GM19023 (cell line): ENCODE measurements around the gene NUDT17.

Experiments
- ATAC-seq: cut with Tn5 transposase; IDR thresholded peaks from one replicate; pipeline ENCODE4 v1.9.1; 2021; ENCODE audit warnings: mild to moderate bottlenecking, moderate library complexity; ENCODE audit not compliant: unreplicated experiment

Gene NUDT17

DNA sequence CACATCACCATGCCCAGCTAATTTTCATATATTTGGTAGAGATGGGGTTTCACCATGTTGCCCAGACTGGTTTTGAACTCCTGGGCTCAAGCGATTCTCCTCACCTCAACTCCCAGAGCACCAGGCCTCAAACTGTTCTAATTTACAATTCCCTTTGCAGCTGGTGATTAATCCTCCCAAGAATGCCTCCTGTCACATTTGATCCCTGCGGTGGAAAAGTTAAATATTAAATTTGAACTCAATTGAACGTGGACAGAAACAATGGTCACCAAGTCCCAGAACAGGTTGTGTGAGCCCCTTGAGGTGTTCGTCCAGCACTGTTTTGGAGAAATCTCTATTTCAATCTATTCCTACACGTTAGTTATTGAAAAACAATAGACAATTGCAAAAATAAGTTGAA lies 42.2 kb downstream of the NUDT17 start:
- ATAC-seq, result no peak

DNA sequence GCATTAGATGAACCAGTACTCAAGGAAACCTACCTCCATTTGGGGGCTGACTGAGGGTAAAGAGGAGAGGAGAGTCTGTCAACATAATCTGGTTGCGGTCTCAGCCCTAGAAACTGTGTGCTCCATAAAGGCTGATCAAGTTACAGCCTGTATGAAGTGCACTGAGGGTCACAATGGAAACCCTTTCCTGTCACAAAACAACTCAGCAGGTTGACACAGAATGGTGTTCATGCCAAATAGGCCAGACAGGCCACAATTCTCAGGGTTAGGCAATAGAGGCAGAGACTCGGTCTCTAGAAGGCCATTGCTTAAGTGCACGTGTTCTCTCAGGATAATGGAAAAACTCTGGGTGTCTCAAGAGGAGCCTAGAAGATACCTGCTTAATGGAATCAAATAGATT lies 44.3 kb downstream of the NUDT17 start:
- ATAC-seq, result no peak

DNA sequence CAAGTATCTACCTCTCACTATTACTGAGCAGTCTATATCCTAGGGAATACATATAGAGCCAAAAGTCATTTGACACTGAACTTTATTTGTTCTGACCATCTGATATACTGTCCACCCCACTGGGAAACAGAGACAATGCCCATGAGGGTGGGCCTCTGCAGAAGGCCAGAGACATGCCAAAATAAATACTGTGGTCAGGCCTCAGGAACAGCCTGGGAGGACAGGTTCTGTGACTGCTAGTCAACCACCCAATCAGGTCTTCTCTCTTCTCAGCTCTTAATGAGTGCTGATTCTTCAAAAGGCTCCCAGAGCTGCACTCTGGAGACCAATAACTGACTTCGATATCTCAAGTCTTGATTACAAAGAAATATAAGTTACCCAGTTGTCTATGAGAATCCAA lies 45.7 kb downstream of the NUDT17 start:
- no peak for ATAC-seq

DNA sequence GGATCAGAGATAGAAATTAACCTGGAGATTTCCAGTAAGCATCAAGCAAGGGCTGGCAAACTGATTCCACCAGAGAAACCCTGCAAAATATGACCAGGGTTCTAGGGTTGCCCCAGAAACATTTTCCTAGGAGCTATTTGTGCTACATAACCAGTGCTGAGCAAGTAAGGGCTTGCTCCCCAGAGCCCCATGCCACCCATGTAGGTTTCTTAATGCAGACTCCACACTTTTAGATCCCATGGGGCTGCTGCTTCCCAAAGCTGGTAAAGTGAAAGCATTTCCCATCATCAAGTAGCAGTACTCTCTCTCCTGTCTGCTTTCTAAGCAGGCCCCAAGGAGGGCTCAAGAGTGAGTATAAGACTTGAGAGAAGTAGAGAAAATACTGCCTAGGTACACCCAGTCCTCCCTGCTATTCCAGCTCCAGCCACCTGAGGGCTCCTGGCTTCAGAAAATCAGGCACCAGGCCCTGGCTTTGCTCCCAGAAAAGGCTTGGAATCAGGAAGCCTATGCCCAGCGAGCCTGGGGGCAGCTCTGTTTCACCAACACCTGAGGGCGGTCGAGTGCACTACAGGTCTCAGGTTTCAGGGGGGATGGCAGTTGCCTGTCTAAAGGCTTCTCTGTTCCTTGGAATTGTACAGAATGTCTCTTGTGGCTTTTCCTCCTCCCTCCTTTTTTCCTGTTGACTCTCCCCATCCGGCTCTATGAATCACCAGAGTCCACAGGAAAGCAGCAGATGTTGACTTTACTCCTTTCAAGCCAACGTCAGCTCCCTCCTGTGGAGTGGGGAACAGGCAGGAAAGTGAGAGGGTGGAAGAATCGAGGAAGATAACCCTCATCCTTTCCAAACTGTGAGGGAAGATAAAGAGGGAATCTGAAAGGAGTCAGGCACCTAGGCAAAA lies 46.4 kb downstream of the NUDT17 start:
- no peak for ATAC-seq

DNA sequence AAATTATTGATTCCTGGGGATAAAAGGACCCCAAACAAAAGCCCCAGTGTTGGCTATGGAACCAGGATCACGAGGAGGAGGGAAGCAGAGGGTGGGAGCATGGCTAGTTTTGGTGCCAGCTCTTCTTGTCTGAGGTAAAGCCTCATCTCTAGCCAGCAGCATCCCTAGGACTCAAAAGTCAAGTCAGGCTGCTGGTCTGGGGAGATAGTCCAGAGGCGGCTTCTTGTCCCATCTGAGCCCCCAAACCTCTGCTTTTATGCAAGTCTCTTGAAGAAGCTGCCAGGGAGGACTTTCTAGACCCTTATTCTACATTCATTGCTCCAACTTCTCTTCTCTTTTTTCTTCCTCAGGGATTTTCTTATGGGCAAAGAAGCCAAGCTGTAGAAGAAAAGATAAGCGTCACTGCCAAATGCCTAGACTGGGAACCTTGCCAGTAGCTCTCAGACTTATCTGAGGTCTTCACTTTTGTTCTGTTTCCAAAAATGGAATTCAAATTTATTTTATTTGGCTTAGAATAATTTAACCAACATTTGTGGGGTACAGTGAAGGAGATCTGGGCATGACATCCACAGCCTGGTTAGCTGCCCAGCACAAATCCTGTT lies 47.2 kb downstream of the NUDT17 start:
- ATAC-seq, result no peak

DNA sequence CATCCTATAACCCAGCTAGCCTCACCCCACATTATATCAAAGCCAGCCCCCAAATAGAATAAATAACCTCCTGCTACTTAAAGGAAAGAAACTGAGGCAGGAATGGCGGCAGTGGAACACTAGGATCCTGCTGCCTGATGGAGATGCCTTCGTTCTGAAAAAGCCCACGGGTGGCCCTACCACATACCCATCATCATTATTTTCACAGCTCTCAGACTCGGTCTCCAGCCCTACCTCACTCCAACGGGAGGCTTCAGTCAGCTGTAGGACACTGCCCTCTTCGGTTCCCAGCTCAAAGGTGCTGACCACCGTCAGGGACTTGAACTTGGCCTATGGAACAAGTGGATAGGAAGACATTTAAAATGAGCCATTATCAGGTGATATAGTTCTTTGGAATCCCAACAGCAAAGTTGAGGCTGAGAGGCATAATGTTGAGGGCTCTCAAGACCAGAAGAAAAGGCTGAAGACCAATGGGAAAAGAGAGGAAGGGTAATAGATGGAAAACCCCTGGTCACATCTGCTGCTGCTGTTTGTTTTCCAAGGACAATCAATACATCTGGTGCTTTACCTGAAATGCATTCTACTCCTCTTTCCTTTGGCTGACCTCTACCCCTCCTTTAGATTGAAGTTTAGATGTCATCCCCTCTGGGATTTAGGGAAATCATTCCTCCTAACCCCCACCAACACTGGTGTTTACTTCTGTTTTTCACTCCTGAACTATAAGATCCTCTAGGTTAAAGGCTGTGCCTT lies 48.1 kb downstream of the NUDT17 start:
- ATAC-seq, result no peak

DNA sequence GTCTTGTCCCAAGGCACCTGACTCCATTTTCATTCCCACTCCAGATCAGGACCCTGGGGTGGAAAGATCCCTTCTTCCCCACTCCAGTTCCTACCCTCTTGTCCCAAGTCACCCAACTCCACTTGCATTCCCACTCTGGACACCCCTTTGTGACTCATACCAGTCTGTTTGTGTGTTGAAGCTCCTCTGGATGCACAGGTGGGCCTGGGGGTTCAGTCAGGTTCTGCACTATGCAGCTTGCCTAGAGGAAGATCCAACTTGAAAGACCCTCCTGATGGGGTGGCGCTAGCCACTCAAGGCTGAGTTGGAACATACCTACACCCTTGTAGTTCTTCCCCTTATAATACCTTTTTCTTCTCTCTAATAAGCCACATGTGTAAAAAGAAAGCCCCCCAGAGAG lies 50.0 kb downstream of the NUDT17 start:
- ATAC-seq, result no peak

DNA sequence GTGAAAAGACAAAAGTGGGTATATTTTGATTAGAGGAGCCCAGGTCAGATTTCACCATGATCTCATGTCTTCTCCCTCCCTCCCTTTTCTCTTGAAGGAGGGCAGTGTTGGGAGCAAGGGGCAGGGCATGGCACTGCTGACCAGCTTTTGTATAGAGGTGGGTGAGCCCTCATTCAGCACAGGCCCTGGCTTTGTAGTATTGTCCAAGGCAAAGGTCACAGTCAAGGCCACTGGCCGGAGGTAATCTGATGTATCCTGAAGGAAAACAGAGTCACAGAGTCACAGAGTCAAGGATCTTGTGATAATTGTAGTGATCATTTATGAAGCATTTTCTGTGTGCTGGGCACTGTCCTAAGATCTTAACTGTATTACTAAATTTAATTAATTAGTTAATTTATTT lies 52.5 kb downstream of the NUDT17 start:
- no peak for ATAC-seq
